A549 (cell line): ENCODE measurements around the gene HCN4. TPM values are rescaled to one million over a fixed set of nuclear protein-coding genes. Genes with fewer than 3 reads are reported as not detected.

Source experiments
- ATAC-seq, 2 experiments: fragments of 200-7000 bp in 1 of 2; fragments of >200 bp in 1 of 2; cut with Nextera tagmentation in 1 of 2; cut with Tn5 transposase in 1 of 2; 3 replicates each; pipeline versions ENCODE4 v1.8.0 to v1.9.1; 2018 to 2020; ENCODE audit warnings: mild to moderate bottlenecking in 1 of 2, moderate library complexity in 1 of 2
- CTCF ChIA-PET: fragments of 300-600 bp; sonication (Branson Sonifier 250); formaldehyde crosslinking; extraction: SDS; loops from one replicate; lab custom pipeline; 2021; ENCODE audit warnings: antibody characterized with exemption, inconsistent platforms; lab: Yijun Ruan, JAX
- POLR2A ChIA-PET: fragments of 350-600 bp; formaldehyde crosslinking; extraction: SDS; loops from one replicate; lab custom pipeline; 2021; ENCODE audit warnings: antibody characterized with exemption, inconsistent platforms; lab: Yijun Ruan, JAX
- DNase-seq, 2 experiments: peaks; one replicate each; pipeline versions ENCODE4 v3.0.0 to v3.0.0-alpha.2; 2011 to 2016; ENCODE audit warnings: low read depth in 1 of 2, low spot score in 1 of 2
- FAIRE-seq: peaks from 2 replicates; lab custom pipeline; 2011; peaks lifted over from hg19 to GRCh38; lab: Jason Lieb, UNC
- H3K27ac ChIP-seq, 2 experiments: fragments of >200 bp; sonication (Bioruptor Twin); formaldehyde crosslinking; 3 replicates each; pipeline ENCODE4 v1.5.1; 2016 to 2017
- H3K4me1 ChIP-seq: fragments of >200 bp; sonication (Bioruptor Twin); formaldehyde crosslinking; 3 replicates; pipeline ENCODE4 v1.6.1; 2016
- H3K4me2 ChIP-seq: fragments of >200 bp; sonication (Bioruptor Twin); formaldehyde crosslinking; 3 replicates; pipeline ENCODE4 v1.6.1; 2016
- H3K4me3 ChIP-seq: fragments of >200 bp; sonication (Bioruptor Twin); formaldehyde crosslinking; 3 replicates; pipeline ENCODE4 v1.5.1; 2016
- H3K9me3 ChIP-seq: fragments of >200 bp; sonication (Bioruptor Twin); formaldehyde crosslinking; 3 replicates; pipeline ENCODE4 v1.6.1; 2016
- ATOH8 ChIP-seq: fragments of 250-450 bp; sonication (Bioruptor Pico); IDR thresholded peaks from 2 replicates; pipeline ENCODE4 v1.5.0; 2020; ENCODE audit warnings: low read depth, mild to moderate bottlenecking, moderate library complexity
- BHLHE40 ChIP-seq: IDR thresholded peaks from 2 replicates; pipeline ENCODE4 v1.6.1; 2012; ENCODE audit warnings: low read depth, low read length, inconsistent platforms
- CEBPB ChIP-seq, 2 experiments: fragments of >200 bp in 1 of 2; sonication (Bioruptor Twin) in 1 of 2; formaldehyde crosslinking in 1 of 2; IDR thresholded peaks; 2 replicates each; pipeline ENCODE4 v1.6.1; 2012 to 2016
- CHD4 ChIP-seq: fragments of 200-600 bp; sonication (generic); IDR thresholded peaks from 2 replicates; pipeline ENCODE4 v1.6.1; 2016; ENCODE audit warnings: antibody characterized with exemption, mild to moderate bottlenecking, borderline replicate concordance
- EHF ChIP-seq: fragments of 250-450 bp; sonication (Bioruptor Pico); IDR thresholded peaks from 2 replicates; pipeline ENCODE4 v1.5.0; 2020; ENCODE audit warnings: mild to moderate bottlenecking
- EHMT2 ChIP-seq: fragments of 200-600 bp; sonication (generic); IDR thresholded peaks from 2 replicates; pipeline ENCODE4 v1.6.1; 2016; ENCODE audit warnings: antibody characterized with exemption, low read depth, mild to moderate bottlenecking, moderate library complexity
- FOSL2 ChIP-seq, 2 experiments: fragments of 450-650 bp in 1 of 2; fragments of >200 bp in 1 of 2; sonication (Bioruptor Twin) in 1 of 2; formaldehyde crosslinking; IDR thresholded peaks; 2 replicates each; pipeline versions ENCODE4 v1.5.0 to v1.6.1; 2016 to 2020; ENCODE audit warnings: mild to moderate bottlenecking in 1 of 2, moderate library complexity in 1 of 2
- FOXS1 ChIP-seq: fragments of 250-450 bp; sonication (Bioruptor Pico); IDR thresholded peaks from 2 replicates; pipeline ENCODE4 v1.5.0; 2020; ENCODE audit warnings: mild to moderate bottlenecking, moderate library complexity
- HEYL ChIP-seq: fragments of 250-450 bp; sonication (Bioruptor Pico); IDR thresholded peaks from 2 replicates; pipeline ENCODE4 v1.8.0; 2021; ENCODE audit warnings: mild to moderate bottlenecking, moderate library complexity
- HOXA7 ChIP-seq: fragments of 250-450 bp; sonication (Bioruptor Pico); IDR thresholded peaks from 2 replicates; pipeline ENCODE4 v1.5.0; 2020; ENCODE audit warnings: mild to moderate bottlenecking, moderate library complexity
- HOXB13 ChIP-seq: fragments of 250-450 bp; sonication (Bioruptor Pico); IDR thresholded peaks from 2 replicates; pipeline ENCODE4 v1.5.0; 2020; ENCODE audit warnings: low read depth, mild to moderate bottlenecking, moderate library complexity
- KDM1A ChIP-seq: fragments of 200-600 bp; sonication (generic); IDR thresholded peaks from 2 replicates; pipeline ENCODE4 v1.6.1; 2016; ENCODE audit warnings: low read depth, mild to moderate bottlenecking
- KDM5A ChIP-seq: fragments of 200-600 bp; sonication (generic); IDR thresholded peaks from 2 replicates; pipeline ENCODE4 v1.6.1; 2016; ENCODE audit warnings: antibody characterized with exemption, mild to moderate bottlenecking
- MYC ChIP-seq: IDR thresholded peaks from 2 replicates; pipeline ENCODE4 v1.6.1; 2012; ENCODE audit warnings: mild to moderate bottlenecking, inconsistent platforms, low read length, improper control_type of control experiment, borderline replicate concordance
- POLR2A ChIP-seq: IDR thresholded peaks from 2 replicates; pipeline ENCODE4 v1.6.1; 2012; ENCODE audit warnings: mild to moderate bottlenecking, low read length
- POLR2AphosphoS2 ChIP-seq: conservative IDR thresholded peaks from 2 replicates; pipeline ENCODE4 v1.6.1; 2012; ENCODE audit warnings: low read length, improper control_type of control experiment, inconsistent platforms
- RCOR1 ChIP-seq: fragments of 150-350 bp; IDR thresholded peaks from 2 replicates; pipeline ENCODE4 v1.6.1; 2014; ENCODE audit warnings: antibody characterized with exemption, low read length, low read depth
- SMC3 ChIP-seq: fragments of >200 bp; sonication (Bioruptor Twin); formaldehyde crosslinking; IDR thresholded peaks from 3 replicates; pipeline ENCODE4 v1.6.1; 2018; ENCODE audit warnings: inconsistent platforms
- SREBF2 ChIP-seq: fragments of 450-650 bp; IDR thresholded peaks from 2 replicates; pipeline ENCODE4 v1.6.1; 2014; ENCODE audit warnings: mild to moderate bottlenecking, moderate library complexity
- TP53 ChIP-seq: fragments of 250-450 bp; sonication (Bioruptor Pico); IDR thresholded peaks from 2 replicates; pipeline ENCODE4 v1.5.0; 2021; ENCODE audit warnings: mild to moderate bottlenecking, moderate library complexity
- ZNF302 ChIP-seq: fragments of 250-450 bp; sonication (Bioruptor Pico); IDR thresholded peaks from 2 replicates; pipeline ENCODE4 v1.9.0; 2021; ENCODE audit warnings: inconsistent platforms, mild to moderate bottlenecking, moderate library complexity
- WGBS: methylation state at CpG from one replicate; pipeline ENCODE4 v1.1.6; 2017; ENCODE audit errors: missing lambda C conversion rate; 5-methylcytosine and 5-hydroxymethylcytosine counted together
- polyA plus RNA-seq, 4 experiments: library from polyadenylated mRNA; depleted of rRNA in 3 of 4; stranded (reverse); fragments of >200 nt; fragmentation: RNase III in 1 of 4; extraction: RNeasy Plus Mini Kit Qiagen cat#74134 plus additional on column Dnase treatment in 1 of 4; gene quantifications; 2 replicates in 3 of 4; 3 replicates in 1 of 4; pipeline ENCODE4 v1.2.3, GENCODE V29; 2011 to 2017
- TF ChIP-seq, protein P1 (sequence below): IDR thresholded peaks from 2 replicates; pipeline ENCODE4 v1.6.1; 2012
- TF ChIP-seq, protein P2 (sequence below): fragments of >200 bp; sonication (Bioruptor Twin); formaldehyde crosslinking; IDR thresholded peaks from 3 replicates; pipeline ENCODE4 v1.6.1; 2016
- TF ChIP-seq, protein P3 (sequence below): fragments of 450-650 bp; IDR thresholded peaks from 2 replicates; pipeline ENCODE4 v1.6.1; 2014; ENCODE audit warnings: antibody characterized with exemption

Gene HCN4
- polyA plus RNA-seq, 2 of the 4 experiments (the other 2 are of a cell fraction) = 0.03 to 0.09 TPM

DNA sequence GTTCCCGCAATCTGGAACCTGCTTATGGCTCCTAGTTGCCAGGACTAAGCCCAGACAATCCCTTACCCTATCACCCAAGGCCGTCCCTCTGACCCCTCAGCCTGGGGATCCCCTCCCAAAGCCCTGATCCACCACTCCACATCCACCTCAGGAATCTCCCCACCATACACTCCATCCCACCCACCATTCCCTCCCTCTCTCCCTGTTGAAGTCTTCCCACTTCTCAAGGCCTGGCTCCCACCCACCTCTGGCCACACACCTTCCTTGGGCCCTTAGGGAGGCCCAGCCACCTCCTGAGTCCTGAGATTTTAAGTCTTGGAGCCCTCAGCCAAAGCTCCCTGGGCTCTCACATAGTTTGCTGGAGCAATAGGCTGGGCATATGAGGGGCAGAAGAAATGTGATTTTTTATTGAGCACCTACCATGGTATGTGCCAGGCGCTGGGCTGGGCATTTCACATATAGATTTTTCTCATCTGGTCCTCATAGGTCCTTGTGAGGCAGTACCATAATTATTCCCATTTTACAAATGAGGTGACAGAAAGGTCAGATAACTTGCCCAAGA lies 48.1 kb downstream of the HCN4 start:
- ATAC-seq (no peak), DNase-seq (no peak), FAIRE-seq (no peak)
- Histone ChIP-seq H3K27ac (no peak overlapping the region), H3K4me2 (no peak overlapping the region), H3K4me1 (no peaks in the 10 kb centered on the region)
- WGBS = 77% methylated on average over 3 of the region's 3 CpGs
- CTCF ChIA-PET = interaction anchor here (0.8 to 1.5 kb wide), 3 partner anchors 15 to 315 kb away, joined by 3 to 7 read pairs (median 4); no protein-coding TSS in a partner anchor
- POLR2A ChIA-PET = no interaction called here
- TF ChIP-seq EHF (CRISPR knock-in tag) = no peak
- TF ChIP-seq EHMT2 = no peak
- TF ChIP-seq POLR2A = no peak
- TF ChIP-seq ATOH8 = no peak
- no peak for TF ChIP-seq HOXB13 (CRISPR knock-in tag)
- TF ChIP-seq KDM5A = no peak
- TF ChIP-seq, all 56 proteins: peak for 0
- H3K4me3 ChIP-seq = no peak overlapping the region
- no peaks in the 10 kb centered on the region for H3K9me3 ChIP-seq

GRCh38 chr15:73319460-73320245 lies 49.1 kb downstream of the HCN4 start:
- TF ChIP-seq MYC = no peak
- TF ChIP-seq KDM1A = no peak
- no peak for TF ChIP-seq RCOR1
- no peak for TF ChIP-seq FOXS1 (CRISPR knock-in tag)
- TF ChIP-seq, protein P1, sequence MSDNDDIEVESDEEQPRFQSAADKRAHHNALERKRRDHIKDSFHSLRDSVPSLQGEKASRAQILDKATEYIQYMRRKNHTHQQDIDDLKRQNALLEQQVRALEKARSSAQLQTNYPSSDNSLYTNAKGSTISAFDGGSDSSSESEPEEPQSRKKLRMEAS = no peak
- no peak for TF ChIP-seq TP53 (CRISPR knock-in tag)
- TF ChIP-seq KDM5A = no peak
- TF ChIP-seq POLR2AphosphoS2 = no peak
- no peak for TF ChIP-seq CEBPB (IDR thresholded peaks at IDR 0.05)
- no peak for TF ChIP-seq HOXA7 (CRISPR knock-in tag)
- ChIA-PET POLR2A (no interaction called here), CTCF (interaction anchor here (1.5 kb wide), 1 partner anchor 14 kb away, joined by 7 read pairs; no protein-coding TSS in a partner anchor)
- DNase-seq (no peak), FAIRE-seq (no peak), ATAC-seq (no peak)
- Histone ChIP-seq H3K9me3 (no peaks in the 10 kb centered on the region), H3K4me3 (no peak overlapping the region), H3K27ac (no peak overlapping the region), H3K4me2 (no peak overlapping the region), H3K4me1 (no peaks in the 10 kb centered on the region)
- 65% methylated on average over 8 of the region's 8 CpGs for WGBS

DNA sequence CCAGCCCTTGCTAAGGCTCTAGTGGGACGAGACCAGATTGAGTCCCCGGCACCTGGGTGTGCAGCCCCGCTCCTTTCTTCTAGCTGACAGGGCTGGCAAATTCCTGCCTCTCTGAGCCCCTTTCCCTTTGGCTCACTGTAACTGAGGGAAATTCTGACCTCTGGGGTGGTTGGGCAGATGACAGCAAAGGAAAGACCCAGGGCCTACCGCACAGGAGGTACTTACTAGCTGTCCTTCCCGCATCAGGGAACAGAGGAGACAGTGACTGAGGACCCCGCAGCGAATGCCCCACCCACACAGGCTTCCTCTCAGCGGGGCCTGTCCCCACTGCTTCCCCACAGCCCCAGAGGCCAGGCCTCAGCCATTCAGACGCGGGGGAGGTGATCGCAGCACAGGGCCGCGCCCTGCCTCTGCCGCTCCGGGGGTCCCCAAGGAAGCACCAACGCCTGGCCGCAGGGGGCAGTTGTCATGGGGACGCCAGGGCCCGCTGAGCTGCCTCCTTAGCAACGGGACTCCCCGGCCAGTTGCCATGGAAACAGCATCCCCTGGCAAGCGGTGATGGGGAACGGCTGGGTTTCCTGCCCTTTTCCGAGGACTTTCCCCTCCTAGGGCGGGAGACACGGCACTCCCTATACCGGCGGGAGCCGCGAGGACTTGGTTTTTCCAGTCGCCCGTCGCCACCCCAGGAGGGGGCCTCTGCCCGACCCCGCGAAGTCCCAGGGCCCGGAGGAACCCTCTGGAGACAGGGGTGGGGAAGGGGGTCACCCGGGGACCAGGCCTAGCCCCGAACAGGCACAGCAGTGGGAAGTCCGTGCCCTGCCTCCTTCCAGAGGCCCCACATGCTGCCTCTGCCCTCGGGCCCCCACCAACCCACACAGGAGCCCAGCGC lies 50.1 kb downstream of the HCN4 start:
- FAIRE-seq = no peak
- H3K27ac ChIP-seq = no peak overlapping the region
- WGBS = 61% methylated on average over 28 of the region's 42 CpGs
- no peak overlapping the region for H3K4me3 ChIP-seq
- no peaks in the 10 kb centered on the region for H3K4me1 ChIP-seq
- DNase-seq = no peak
- CTCF ChIA-PET = interaction anchor here (0.7 to 3.7 kb wide), 4 partner anchors 12 to 386 kb away, joined by 3 to 27 read pairs (median 4); no protein-coding TSS in a partner anchor
- TF ChIP-seq CHD4 = no peak
- TF ChIP-seq, protein P2, sequence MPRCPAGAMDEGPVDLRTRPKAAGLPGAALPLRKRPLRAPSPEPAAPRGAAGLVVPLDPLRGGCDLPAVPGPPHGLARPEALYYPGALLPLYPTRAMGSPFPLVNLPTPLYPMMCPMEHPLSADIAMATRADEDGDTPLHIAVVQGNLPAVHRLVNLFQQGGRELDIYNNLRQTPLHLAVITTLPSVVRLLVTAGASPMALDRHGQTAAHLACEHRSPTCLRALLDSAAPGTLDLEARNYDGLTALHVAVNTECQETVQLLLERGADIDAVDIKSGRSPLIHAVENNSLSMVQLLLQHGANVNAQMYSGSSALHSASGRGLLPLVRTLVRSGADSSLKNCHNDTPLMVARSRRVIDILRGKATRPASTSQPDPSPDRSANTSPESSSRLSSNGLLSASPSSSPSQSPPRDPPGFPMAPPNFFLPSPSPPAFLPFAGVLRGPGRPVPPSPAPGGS = no peak
- no peak for TF ChIP-seq ZNF302
- no peak for TF ChIP-seq POLR2A
- TF ChIP-seq HOXB13 (CRISPR knock-in tag) = no peak
- TF ChIP-seq SREBF2 = no peak
- no peak for TF ChIP-seq FOSL2 (IDR thresholded peaks at IDR 0.05)
- TF ChIP-seq FOSL2 (CRISPR knock-in tag; IDR thresholded peaks at IDR 0.05) = no peak
- TF ChIP-seq, protein P3, sequence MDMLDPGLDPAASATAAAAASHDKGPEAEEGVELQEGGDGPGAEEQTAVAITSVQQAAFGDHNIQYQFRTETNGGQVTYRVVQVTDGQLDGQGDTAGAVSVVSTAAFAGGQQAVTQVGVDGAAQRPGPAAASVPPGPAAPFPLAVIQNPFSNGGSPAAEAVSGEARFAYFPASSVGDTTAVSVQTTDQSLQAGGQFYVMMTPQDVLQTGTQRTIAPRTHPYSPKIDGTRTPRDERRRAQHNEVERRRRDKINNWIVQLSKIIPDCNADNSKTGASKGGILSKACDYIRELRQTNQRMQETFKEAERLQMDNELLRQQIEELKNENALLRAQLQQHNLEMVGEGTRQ = no peak
- no peak for TF ChIP-seq HEYL (CRISPR knock-in tag)
- TF ChIP-seq SMC3 = no peak
- TF ChIP-seq HOXA7 (CRISPR knock-in tag) = no peak
- TF ChIP-seq BHLHE40 = no peak
- TF ChIP-seq EHF (CRISPR knock-in tag) = no peak
- peak in 1 of 2 experiments; percentile 21; a peak in 4 of 6 replicates for ATAC-seq
- no peak overlapping the region for H3K4me2 ChIP-seq
- POLR2A ChIA-PET = no interaction called here
- H3K9me3 ChIP-seq = no peaks in the 10 kb centered on the region
